GM23338 (cell line): ENCODE data around the gene MAN2A2. TPM values are rescaled to one million over a fixed set of nuclear protein-coding genes. Genes with fewer than 3 reads are reported as not detected.

Experiments
- ATAC-seq: fragments of 200-7000 bp; cut with Tn5 transposase; 3 replicates; pipeline ENCODE4 v1.9.1; 2020
- DNase-seq: peaks from one replicate; pipeline ENCODE4 v3.0.0-alpha.2; 2015; ENCODE audit warnings: low spot score
- H2AFZ ChIP-seq: fragments of 200-600 bp; sonication (generic); 2 replicates; pipeline ENCODE4 v1.8.0; 2016; ENCODE audit warnings: antibody characterized with exemption, mild to moderate bottlenecking, moderate library complexity
- H3F3A ChIP-seq: fragments of 200-600 bp; sonication (generic); replicated peaks from 2 replicates; pipeline ENCODE4 v1.8.0; 2017; ENCODE audit warnings: antibody characterized with exemption, mixed run types, low read depth
- H3K27ac ChIP-seq: fragments of 200-600 bp; sonication (generic); 2 replicates; pipeline ENCODE4 v1.6.1; 2016; ENCODE audit warnings: low read depth
- H3K27me3 ChIP-seq: fragments of 200-600 bp; sonication (generic); 2 replicates; pipeline ENCODE4 v1.8.0; 2016; ENCODE audit warnings: mild to moderate bottlenecking, mixed run types, moderate library complexity; ENCODE audit not compliant: insufficient read depth
- H3K36me3 ChIP-seq: fragments of 200-600 bp; sonication (generic); 2 replicates; pipeline ENCODE4 v1.8.0; 2016; ENCODE audit warnings: mild to moderate bottlenecking; ENCODE audit not compliant: insufficient read depth
- H3K4me1 ChIP-seq: fragments of 200-600 bp; sonication (generic); 2 replicates; pipeline ENCODE4 v1.8.0; 2016; ENCODE audit warnings: mild to moderate bottlenecking, moderate library complexity; ENCODE audit not compliant: insufficient read depth
- H3K4me2 ChIP-seq: fragments of 200-600 bp; sonication (generic); 2 replicates; pipeline ENCODE4 v1.7.1; 2017; ENCODE audit warnings: mixed run types
- H3K4me3 ChIP-seq: fragments of 200-600 bp; sonication (generic); 2 replicates; pipeline ENCODE4 v1.6.1; 2016; ENCODE audit warnings: mixed run types
- H3K79me2 ChIP-seq: fragments of 200-600 bp; sonication (generic); replicated peaks from 2 replicates; pipeline ENCODE4 v1.8.0; 2017; ENCODE audit warnings: mild to moderate bottlenecking; ENCODE audit not compliant: insufficient read depth
- H3K9me2 ChIP-seq: fragments of 200-600 bp; sonication (generic); 2 replicates; pipeline ENCODE4 v1.8.0; 2017; ENCODE audit not compliant: insufficient read depth
- H4K20me1 ChIP-seq: fragments of 200-600 bp; sonication (generic); replicated peaks from 2 replicates; pipeline ENCODE4 v1.8.0; 2017; ENCODE audit warnings: mild to moderate bottlenecking; ENCODE audit not compliant: insufficient read depth
- H3K27ac Mint-ChIP-seq: 2 replicates; pipeline ENCODE4 v1.8.0; 2020; ENCODE audit warnings: inconsistent platforms, mild to moderate bottlenecking, moderate library complexity, mixed read lengths
- H3K27me3 Mint-ChIP-seq: 3 replicates; pipeline ENCODE4 v1.8.0; 2022; ENCODE audit warnings: low read depth, mild to moderate bottlenecking, moderate library complexity, mixed read lengths, inconsistent platforms; ENCODE audit not compliant: insufficient read depth, poor library complexity
- H3K36me3 Mint-ChIP-seq: 3 replicates; pipeline ENCODE4 v1.8.0; 2021; ENCODE audit warnings: low read depth, mild to moderate bottlenecking, inconsistent platforms, moderate library complexity, mixed read lengths
- H3K4me1 Mint-ChIP-seq: 3 replicates; pipeline ENCODE4 v1.8.0; 2020; ENCODE audit warnings: mild to moderate bottlenecking, inconsistent platforms, mixed read lengths
- H3K4me3 Mint-ChIP-seq: 3 replicates; pipeline ENCODE4 v1.8.0; 2021; ENCODE audit warnings: moderate library complexity, mild to moderate bottlenecking, inconsistent platforms, mixed read lengths
- H3K9me3 Mint-ChIP-seq: 3 replicates; pipeline ENCODE4 v1.8.0; 2020; ENCODE audit warnings: moderate library complexity, mild to moderate bottlenecking, inconsistent platforms, mixed read lengths
- CREB1 ChIP-seq: fragments of 250-450 bp; sonication (Bioruptor Pico); IDR thresholded peaks from 2 replicates; pipeline ENCODE4 v1.5.0; 2020; ENCODE audit warnings: low read depth, mild to moderate bottlenecking, moderate library complexity
- CTCF ChIP-seq, 2 experiments: fragments of 200-600 bp in 1 of 2; sonication (generic) in 1 of 2; conservative IDR thresholded peaks; 2 replicates each; pipeline versions ENCODE4 v1.5.1 to v1.6.1; 2016 to 2017; ENCODE audit warnings: antibody characterized with exemption in 2 of 2, low read depth in 2 of 2, mild to moderate bottlenecking in 2 of 2, moderate library complexity in 1 of 2
- EZH2phosphoT487 ChIP-seq: fragments of 200-600 bp; sonication (generic); IDR thresholded peaks from one replicate; pipeline ENCODE4 v1.8.1; 2018; ENCODE audit warnings: antibody characterized with exemption; ENCODE audit not compliant: unreplicated experiment
- JUNB ChIP-seq: IDR thresholded peaks from one replicate; pipeline ENCODE4 v1.6.1; 2016; ENCODE audit warnings: antibody characterized with exemption; ENCODE audit not compliant: unreplicated experiment
- NANOG ChIP-seq: IDR thresholded peaks from 2 replicates; pipeline ENCODE4 v1.6.1; 2016; ENCODE audit warnings: antibody characterized with exemption, borderline replicate concordance
- REST ChIP-seq: IDR thresholded peaks from one replicate; pipeline ENCODE4 v1.6.1; 2018; ENCODE audit warnings: antibody characterized with exemption; ENCODE audit not compliant: unreplicated experiment
- STAT1 ChIP-seq: IDR thresholded peaks from one replicate; pipeline ENCODE4 v1.6.1; 2016; ENCODE audit warnings: antibody characterized with exemption; ENCODE audit not compliant: unreplicated experiment
- ZNF331 ChIP-seq: fragments of 250-450 bp; sonication (Bioruptor Pico); IDR thresholded peaks from 2 replicates; pipeline ENCODE4 v1.5.0; 2020; ENCODE audit warnings: low read depth, mild to moderate bottlenecking, moderate library complexity
- ZNF462 ChIP-seq: fragments of 250-450 bp; sonication (Bioruptor Pico); IDR thresholded peaks from 2 replicates; pipeline ENCODE4 v1.5.0; 2020; ENCODE audit warnings: mild to moderate bottlenecking, moderate library complexity
- polyA plus RNA-seq: library from polyadenylated mRNA; unstranded; fragments of >200 nt; fragmentation: Nextera tagmentation; extraction: Ambion mirVana; gene quantifications from 2 replicates; pipeline ENCODE4 v1.2.1, GENCODE V29; 2016
- total RNA-seq: library from RNA; depleted of rRNA; stranded (reverse); fragments of >200 nt; shearing (Covaris generic); gene quantifications from 2 replicates; pipeline ENCODE4 v1.2.3, GENCODE V29; 2014

Gene MAN2A2
- total and polyA plus RNA-seq, 2 experiments from 2014 or later = 8.2 to 17.1 TPM

GRCh38 chr15:90967206-90967605, 64.1 kb downstream of the MAN2A2 start:
- H3K36me3 Mint-ChIP-seq = peaks cover 79% of the 10 kb centered on the region
- TF ChIP-seq REST = no peak
- TF ChIP-seq NANOG = no peak
- TF ChIP-seq EZH2phosphoT487 = no peak
- no peak for TF ChIP-seq CTCF (conservative IDR thresholded peaks at IDR 0.05; ENCODE audit: low read depth in 2 of 2)
- TF ChIP-seq JUNB = no peak
- TF ChIP-seq STAT1 = no peak
- TF ChIP-seq CREB1 = no peak
- no peak for TF ChIP-seq ZNF331
- H3K27me3 ChIP-seq = no peaks in the 10 kb centered on the region
- no peak overlapping the region for H3K4me3 Mint-ChIP-seq
- DNase-seq (no peak), ATAC-seq (no peak)
- H3K36me3 ChIP-seq = peaks cover 73% of the 10 kb centered on the region
- H3K9me2 ChIP-seq = no peaks in the 10 kb centered on the region
- H3K27me3 Mint-ChIP-seq = peaks cover 4% of the 10 kb centered on the region
- peaks cover 6% of the 10 kb centered on the region; the same call in 1 of the 2 replicates for H3F3A ChIP-seq
- H3K4me1 ChIP-seq = no peaks in the 10 kb centered on the region
- H2AFZ ChIP-seq = no peak overlapping the region
- no peak overlapping the region for H3K4me3 ChIP-seq
- H3K79me2 ChIP-seq = no peaks in the 10 kb centered on the region; the same call in 1 of the 2 replicates
- peaks cover 21% of the 10 kb centered on the region for H4K20me1 ChIP-seq
- no peaks in the 10 kb centered on the region for H3K9me3 Mint-ChIP-seq
- no peak overlapping the region for H3K27ac Mint-ChIP-seq
- H3K4me2 ChIP-seq = no peak overlapping the region
- no peaks in the 10 kb centered on the region for H3K4me1 Mint-ChIP-seq
- no peak overlapping the region for H3K27ac ChIP-seq

- Histone ChIP-seq H3K9me2 (no peaks in the 10 kb centered on the region), H3K27ac (no peak overlapping the region), H3K36me3 (peaks cover 72% of the 10 kb centered on the region), H3K4me1 (no peaks in the 10 kb centered on the region), H3K27me3 (no peaks in the 10 kb centered on the region), H3K4me3 (no peak overlapping the region), H3F3A (peaks cover 6% of the 10 kb centered on the region; the same call in 1 of the 2 replicates), H4K20me1 (peaks cover 14% of the 10 kb centered on the region), H3K4me2 (no peak overlapping the region), H3K79me2 (no peaks in the 10 kb centered on the region; the same call in 1 of the 2 replicates), H2AFZ (no peak overlapping the region)
- H3K9me3 Mint-ChIP-seq = no peaks in the 10 kb centered on the region
- H3K27ac Mint-ChIP-seq = no peak overlapping the region
- H3K36me3 Mint-ChIP-seq = peaks cover 80% of the 10 kb centered on the region
- H3K4me1 Mint-ChIP-seq = no peaks in the 10 kb centered on the region
- no peak overlapping the region for H3K4me3 Mint-ChIP-seq
- ATAC-seq = no peak
- DNase-seq = no peak
- peaks cover 5% of the 10 kb centered on the region for H3K27me3 Mint-ChIP-seq
- TF ChIP-seq JUNB (no peak), CTCF (conservative IDR thresholded peaks at IDR 0.05; ENCODE audit: low read depth in 2 of 2) (no peak), ZNF462 (CRISPR knock-in tag) (no peak)
Observed at GRCh38 chr15:90968434-90968833, 65.3 kb downstream of the MAN2A2 start.
